Large intestine (tissue), 3 donors: ENCODE results near the gene LTF. TPM values are rescaled to one million over a fixed set of nuclear protein-coding genes. Genes with fewer than 3 reads are reported as not detected.

Experiments
- DNase-seq, 2 donors: peaks; one replicate each; pipeline versions ENCODE4 v3.0.0 to v3.0.0-alpha.2; 2013
- H3K27ac ChIP-seq: one replicate; pipeline ENCODE4 v1.5.1; 2013; ENCODE audit warnings: low read length
- H3K27me3 ChIP-seq: 2 replicates; pipeline ENCODE4 v1.6.1; 2013; ENCODE audit warnings: low read length; ENCODE audit not compliant: control insufficient read depth, insufficient read depth
- H3K36me3 ChIP-seq: 2 replicates; pipeline ENCODE4 v1.6.1; 2013; ENCODE audit warnings: low read length; ENCODE audit not compliant: control insufficient read depth, insufficient read depth
- H3K4me1 ChIP-seq: one replicate; pipeline ENCODE4 v1.6.1; 2013; ENCODE audit warnings: low read length; ENCODE audit not compliant: control insufficient read depth, insufficient read depth
- H3K4me3 ChIP-seq: one replicate; pipeline ENCODE4 v1.5.1; 2013; ENCODE audit warnings: low read length
- H3K9me3 ChIP-seq: one replicate; pipeline ENCODE4 v1.6.1; 2013; ENCODE audit warnings: mild to moderate bottlenecking, low read depth, low read length, moderate library complexity; ENCODE audit not compliant: control insufficient read depth
- WGBS: methylation state at CpG from one replicate; pipeline ENCODE4 v1.1.5; 2013; ENCODE audit warnings: low lambda C conversion rate; ENCODE audit not compliant: insufficient coverage; 5-methylcytosine and 5-hydroxymethylcytosine counted together
- polyA plus RNA-seq: library from polyadenylated mRNA; unstranded; fragments of 120-200 nt; gene quantifications from one replicate; pipeline ENCODE4 v1.2.1, GENCODE V29; 2013

The LTF gene
- polyA plus RNA-seq, 1 donor: 2.6 TPM

DNA sequence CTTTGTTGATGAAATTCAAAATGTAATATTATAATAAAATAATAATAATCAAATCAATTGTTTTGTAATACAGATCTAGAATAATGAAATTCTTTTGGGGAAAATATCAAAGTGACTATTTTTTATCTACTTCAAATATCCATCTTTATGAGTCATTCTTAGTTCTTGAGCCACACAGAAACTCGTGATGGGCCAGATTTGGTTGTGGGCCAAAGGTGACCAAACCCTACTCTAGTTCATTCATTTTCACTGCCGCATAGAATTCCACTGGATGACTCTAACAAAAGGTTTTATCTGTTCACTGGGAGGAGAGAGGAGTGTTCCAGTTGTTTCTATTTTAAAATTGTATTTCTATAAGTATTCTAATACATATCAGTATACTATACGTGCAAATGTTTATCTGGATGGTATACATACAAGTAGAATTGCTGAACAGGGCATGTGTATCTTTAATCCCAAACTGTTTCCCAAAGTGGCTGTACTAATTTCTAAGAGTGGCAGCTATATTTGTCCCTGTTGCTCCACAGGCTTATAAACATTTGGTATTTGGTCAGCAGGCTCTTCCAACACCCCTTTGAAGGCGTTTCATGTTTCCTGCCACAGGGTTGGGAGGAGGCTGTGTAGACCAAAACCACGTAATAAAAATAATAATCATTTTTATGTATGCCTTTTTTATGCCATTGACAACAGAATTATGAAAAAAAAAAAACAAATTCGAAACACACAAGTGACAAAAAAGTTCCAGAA, 25.8 kb upstream of the LTF start:
- H3K36me3 ChIP-seq: no peaks in the 10 kb centered on the region
- 100% methylated on average over 1 of the region's 6 CpGs for WGBS
- H3K4me3 ChIP-seq: no peak overlapping the region
- no peak for DNase-seq
- H3K27me3 ChIP-seq: no peaks in the 10 kb centered on the region
- H3K4me1 ChIP-seq: peaks cover 20% of the 10 kb centered on the region
- H3K9me3 ChIP-seq: no peaks in the 10 kb centered on the region
- no peak overlapping the region for H3K27ac ChIP-seq

DNA sequence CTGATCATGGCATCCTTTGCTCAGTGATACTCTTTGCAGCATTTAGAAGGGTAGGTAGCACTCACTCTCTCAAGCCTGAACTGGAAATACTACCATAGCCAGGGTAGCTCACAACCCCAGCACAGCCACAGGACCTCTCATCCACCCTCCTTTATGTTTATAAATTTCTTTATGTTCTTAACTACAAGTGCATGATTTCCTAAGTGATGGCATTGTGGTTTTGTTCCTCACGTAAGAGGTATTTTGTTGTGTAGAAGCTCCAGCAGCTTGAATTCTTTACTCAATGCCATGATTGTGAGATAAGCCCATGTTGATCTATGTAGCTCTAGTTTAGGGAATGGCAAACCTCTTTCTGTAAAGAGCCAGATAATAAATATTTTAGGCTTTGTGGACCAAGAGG, 25.2 kb upstream of the LTF start:
- Histone ChIP-seq H3K4me1 (peaks cover 26% of the 10 kb centered on the region), H3K9me3 (no peaks in the 10 kb centered on the region), H3K27me3 (no peaks in the 10 kb centered on the region), H3K27ac (no peak overlapping the region), H3K4me3 (no peak overlapping the region), H3K36me3 (no peaks in the 10 kb centered on the region)
- no peak for DNase-seq
- 71% methylated on average over 1 of the region's 1 CpG for WGBS

DNA sequence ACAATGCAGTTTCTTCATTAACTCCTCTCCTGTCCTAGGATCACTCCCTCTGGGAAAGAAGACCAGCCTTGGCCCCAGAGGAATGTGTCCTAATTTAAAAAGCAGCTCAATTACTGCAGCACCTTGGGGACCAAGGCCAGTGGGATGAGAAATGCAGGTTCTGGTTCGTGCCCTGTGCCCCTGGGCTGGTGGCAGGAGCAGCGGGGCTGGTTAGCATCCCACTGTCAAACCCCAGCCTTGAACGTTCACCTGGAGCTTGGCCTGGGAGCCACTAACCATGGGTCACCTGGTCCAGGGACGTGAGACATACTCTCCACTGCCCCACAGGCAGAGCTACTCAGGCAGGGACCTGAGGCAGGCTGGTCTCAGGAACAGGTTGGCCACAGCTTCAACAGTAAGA, 24.7 kb upstream of the LTF start:
- Histone ChIP-seq H3K4me3 (no peak overlapping the region), H3K27ac (no peak overlapping the region), H3K9me3 (no peaks in the 10 kb centered on the region), H3K27me3 (no peaks in the 10 kb centered on the region), H3K36me3 (no peaks in the 10 kb centered on the region), H3K4me1 (peaks cover 31% of the 10 kb centered on the region)
- DNase-seq: no peak
- WGBS: no CpG with 5 or more reads among the region's 4 CpGs

DNA sequence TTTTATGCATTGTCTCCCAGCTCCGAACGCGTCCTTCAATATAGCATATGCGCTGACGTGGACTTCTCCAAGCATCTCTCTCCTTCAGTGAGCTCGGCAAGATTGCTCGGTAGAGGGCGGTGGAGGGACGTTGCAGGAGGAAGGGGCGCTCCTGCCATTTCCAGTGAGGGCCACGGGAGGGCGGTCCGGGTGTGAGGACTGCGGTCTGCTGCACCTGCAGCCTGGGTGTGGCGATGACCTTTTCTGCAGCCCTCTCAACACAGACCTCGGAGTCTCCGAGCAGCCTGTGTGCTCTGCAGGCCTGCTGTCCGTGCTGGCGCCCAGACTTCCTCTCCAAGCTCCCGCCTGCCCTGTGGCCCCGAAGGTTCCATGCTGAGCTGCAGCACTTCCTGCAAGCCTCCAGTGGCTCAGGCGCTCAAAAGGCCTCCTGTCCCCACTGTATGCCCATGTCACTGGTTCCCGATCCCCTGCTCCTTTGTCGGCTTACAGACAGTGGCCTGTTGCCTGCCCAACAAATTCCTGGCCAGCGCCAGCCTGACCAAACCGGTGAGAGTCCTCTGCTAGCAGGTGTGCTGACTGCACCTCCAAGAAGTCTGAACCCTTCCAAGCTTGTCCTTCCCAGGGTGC, 24.1 kb upstream of the LTF start:
- no peaks in the 10 kb centered on the region for H3K27me3 ChIP-seq
- H3K9me3 ChIP-seq: no peaks in the 10 kb centered on the region
- WGBS: no CpG with 5 or more reads among the region's 26 CpGs
- DNase-seq: peak; percentile 90 to 91
- no peak overlapping the region for H3K27ac ChIP-seq
- H3K4me3 ChIP-seq: no peak overlapping the region
- peaks cover 37% of the 10 kb centered on the region for H3K4me1 ChIP-seq
- no peaks in the 10 kb centered on the region for H3K36me3 ChIP-seq

DNA sequence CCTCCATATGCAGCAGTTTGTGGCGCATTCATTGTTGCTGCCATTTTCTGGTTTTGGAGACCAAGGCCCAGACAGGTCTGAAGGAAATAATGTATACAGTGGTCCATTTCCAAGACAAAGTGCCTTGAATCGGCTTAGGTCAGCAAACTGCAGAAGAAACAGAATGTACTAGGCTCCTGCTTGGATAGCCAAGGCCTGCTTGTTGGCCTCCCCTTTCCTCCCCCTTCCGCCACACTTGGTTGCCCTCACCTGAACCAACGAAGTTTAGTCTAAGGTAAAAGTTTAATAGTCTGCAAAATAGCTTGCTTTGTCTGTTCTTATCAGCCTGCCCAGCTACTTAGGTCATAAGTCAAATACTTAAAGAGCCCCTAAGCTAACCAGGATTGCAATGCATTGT, 21.1 kb upstream of the LTF start:
- H3K36me3 ChIP-seq: no peaks in the 10 kb centered on the region
- WGBS: 0% methylated on average over 1 of the region's 4 CpGs

DNA sequence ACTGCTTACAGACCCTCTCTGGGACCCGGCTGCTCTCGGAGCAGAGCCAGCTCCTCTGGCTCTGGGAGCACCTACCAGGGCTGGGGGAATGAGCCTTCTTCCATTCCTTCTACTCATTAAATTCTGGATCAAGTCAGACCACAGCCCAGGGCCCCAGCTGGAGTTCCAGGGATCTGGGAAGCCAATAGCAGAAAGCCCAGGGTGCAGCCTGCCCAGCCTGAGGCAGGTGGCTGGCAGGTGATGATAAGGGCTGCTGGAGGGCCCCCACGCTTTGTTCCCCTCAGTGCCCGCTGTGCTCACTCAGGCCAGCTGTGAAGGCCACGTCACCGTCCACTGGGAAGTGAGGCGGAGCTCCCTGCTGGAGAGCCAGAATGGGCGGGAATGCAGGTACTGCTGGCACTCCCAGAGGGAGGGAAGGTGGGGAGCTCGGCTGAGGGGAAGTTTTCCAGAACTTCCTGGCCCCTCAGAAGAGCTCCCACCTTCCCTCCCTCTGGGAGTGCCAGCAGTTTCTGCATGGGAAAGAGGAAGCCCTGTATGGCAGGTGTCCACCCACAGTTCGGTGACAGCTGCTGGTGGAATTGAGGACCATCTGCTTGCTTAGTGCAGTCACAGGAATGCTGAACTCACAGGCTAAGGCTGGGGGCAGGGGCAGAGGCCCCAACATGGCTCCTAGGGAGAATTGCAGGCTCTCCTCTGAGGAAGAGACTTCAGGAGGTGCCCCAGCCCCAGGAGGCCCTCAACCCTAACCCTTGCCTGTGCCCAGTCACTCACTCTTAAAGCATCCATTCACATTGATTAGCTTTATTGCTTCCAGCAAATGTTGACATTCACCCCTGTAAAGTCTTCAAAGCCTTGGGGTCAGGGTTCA, 20.4 kb upstream of the LTF start:
- H3K4me1 ChIP-seq: peaks cover 53% of the 10 kb centered on the region
- H3K27ac ChIP-seq: peak overlapping the region; percentile 93
- H3K9me3 ChIP-seq: no peaks in the 10 kb centered on the region
- no peaks in the 10 kb centered on the region for H3K36me3 ChIP-seq
- DNase-seq: peak; percentile 83 to 90
- no peak overlapping the region for H3K4me3 ChIP-seq
- no peaks in the 10 kb centered on the region for H3K27me3 ChIP-seq
- WGBS: no CpG with 5 or more reads among the region's 10 CpGs

More for the DNA sequence above, 21.1 kb upstream of the LTF start:
- no peaks in the 10 kb centered on the region for H3K9me3 ChIP-seq
- H3K27me3 ChIP-seq: no peaks in the 10 kb centered on the region
- H3K4me3 ChIP-seq: no peak overlapping the region
- peak overlapping the region; percentile 93 for H3K27ac ChIP-seq
- peak in 1 of 2 donors; percentile 54 for DNase-seq
- peaks cover 50% of the 10 kb centered on the region for H3K4me1 ChIP-seq

DNA sequence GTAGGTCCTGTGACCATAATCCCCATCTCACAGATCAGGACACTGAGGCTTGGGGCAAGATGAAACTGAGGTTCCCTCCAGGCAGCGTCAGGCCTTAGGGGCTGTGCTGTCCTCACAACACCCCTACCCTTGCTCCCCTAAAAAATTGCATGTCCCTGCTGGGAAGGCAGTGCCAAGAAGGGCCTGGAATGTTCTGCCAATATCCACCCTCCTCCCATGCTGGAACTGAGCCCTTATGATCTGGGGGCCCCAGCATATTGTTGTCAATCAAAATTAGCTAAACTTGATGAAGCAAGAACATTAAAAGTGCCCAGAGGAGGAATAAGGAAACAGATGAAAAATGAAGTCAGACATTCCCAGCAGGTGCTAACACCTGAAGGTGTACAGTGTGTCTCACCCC, 19.7 kb upstream of the LTF start:
- peaks cover 53% of the 10 kb centered on the region for H3K4me1 ChIP-seq
- H3K9me3 ChIP-seq: no peaks in the 10 kb centered on the region
- DNase-seq: no peak
- H3K27me3 ChIP-seq: no peaks in the 10 kb centered on the region
- H3K4me3 ChIP-seq: no peak overlapping the region
- no CpG with 5 or more reads among the region's 1 CpG for WGBS
- H3K36me3 ChIP-seq: no peaks in the 10 kb centered on the region
- H3K27ac ChIP-seq: peak overlapping the region; percentile 93

DNA sequence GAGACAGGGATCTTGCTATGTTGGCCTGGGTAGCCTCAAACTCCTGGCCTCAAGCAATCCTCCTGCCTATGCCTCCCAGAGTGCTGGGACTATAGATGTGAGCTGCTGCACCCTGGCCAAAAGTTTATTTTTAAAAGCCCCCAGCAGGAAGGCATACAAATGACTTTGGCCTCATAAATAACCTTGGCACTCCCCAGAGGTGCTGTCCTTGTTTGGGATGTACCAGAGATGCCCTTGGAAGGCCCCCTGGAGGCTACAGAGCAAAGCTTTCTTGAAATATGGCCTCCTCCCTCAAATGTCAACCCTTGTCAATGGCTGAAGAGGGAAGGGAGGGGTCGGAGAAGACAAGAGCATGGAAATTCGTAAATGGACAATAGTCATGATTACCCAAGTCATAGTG, 19.1 kb upstream of the LTF start:
- Histone ChIP-seq H3K4me3 (no peak overlapping the region), H3K27ac (peak overlapping the region; percentile 93), H3K27me3 (no peaks in the 10 kb centered on the region), H3K9me3 (no peaks in the 10 kb centered on the region), H3K36me3 (no peaks in the 10 kb centered on the region), H3K4me1 (peaks cover 50% of the 10 kb centered on the region)
- DNase-seq: no peak
- no CpG with 5 or more reads among the region's 2 CpGs for WGBS

DNA sequence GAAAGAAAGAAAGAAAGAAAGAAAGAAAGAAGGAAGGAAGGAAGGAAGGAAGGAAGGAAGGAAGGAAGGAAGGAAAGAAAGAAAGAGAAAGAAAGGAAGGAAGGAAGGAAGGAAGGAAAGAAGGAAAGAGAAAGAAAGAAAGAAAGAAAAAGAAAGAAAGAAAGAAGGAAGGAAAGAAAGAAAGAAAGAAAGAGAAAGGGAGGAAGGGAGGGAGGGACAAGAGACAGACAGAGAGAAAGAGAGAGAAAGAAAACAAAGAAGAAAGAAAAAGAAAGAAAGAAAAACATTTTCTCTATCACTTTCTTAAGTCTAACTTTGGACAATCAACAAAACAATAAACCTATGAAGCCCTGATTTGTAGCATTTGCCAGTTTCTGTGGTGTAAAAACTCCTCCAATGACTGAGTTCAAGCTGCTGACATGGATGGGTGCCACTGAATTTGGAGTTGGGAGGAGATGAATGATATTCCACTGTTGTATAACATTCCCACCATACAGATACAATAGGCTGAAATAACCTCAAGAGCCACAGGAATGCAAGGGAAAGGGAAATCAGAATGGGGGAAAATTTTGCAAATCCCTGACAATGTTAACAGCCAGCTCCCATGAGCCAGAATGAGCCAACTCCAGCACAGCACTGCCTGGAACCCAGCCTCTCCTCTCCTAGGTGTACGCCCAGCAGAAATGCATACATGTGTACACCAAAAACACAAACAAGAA, 18.1 kb upstream of the LTF start:
- H3K27me3 ChIP-seq: no peaks in the 10 kb centered on the region
- H3K27ac ChIP-seq: no peak overlapping the region
- H3K9me3 ChIP-seq: no peaks in the 10 kb centered on the region
- peaks cover 54% of the 10 kb centered on the region for H3K4me1 ChIP-seq
- no peaks in the 10 kb centered on the region for H3K36me3 ChIP-seq
- H3K4me3 ChIP-seq: no peak overlapping the region
- no peak for DNase-seq
- no CpG with 5 or more reads among the region's 1 CpG for WGBS

DNA sequence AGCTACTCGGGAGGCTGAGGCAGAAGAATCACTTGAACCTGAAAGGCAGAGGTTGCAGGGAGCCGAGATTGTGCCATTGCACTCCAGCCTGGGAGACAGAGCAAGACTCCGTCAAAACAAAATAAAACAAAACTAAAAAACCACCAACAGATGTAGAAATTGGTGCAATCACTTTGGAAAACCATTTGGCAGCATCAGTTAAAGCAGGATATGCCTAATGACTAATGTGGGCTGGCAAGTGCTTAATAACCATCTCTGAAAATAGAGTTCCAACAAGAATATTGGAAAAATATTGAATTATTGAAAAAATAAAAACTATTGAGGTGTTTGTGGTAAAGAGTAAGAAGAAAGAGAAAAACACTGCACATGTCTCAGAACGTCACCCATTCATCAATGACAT, 16.9 kb upstream of the LTF start:
- H3K27me3 ChIP-seq: no peaks in the 10 kb centered on the region
- 100% methylated on average over 1 of the region's 4 CpGs for WGBS
- H3K27ac ChIP-seq: no peak overlapping the region
- H3K9me3 ChIP-seq: no peaks in the 10 kb centered on the region
- no peak overlapping the region for H3K4me3 ChIP-seq
- DNase-seq: no peak
- H3K4me1 ChIP-seq: peaks cover 53% of the 10 kb centered on the region
- H3K36me3 ChIP-seq: no peaks in the 10 kb centered on the region
